H1 (cell line): Measurements from ENCODE around the gene RHD. TPM values are rescaled to one million over a fixed set of nuclear protein-coding genes. Genes with fewer than 3 reads are reported as not detected.

Experiments used
- CHD1 ChIP-seq: IDR thresholded peaks from 2 replicates; pipeline ENCODE4 v1.6.1; 2012; ENCODE audit warnings: low read depth, low read length, improper control_type of control experiment
- KDM1A ChIP-seq: fragments of 200-600, 300-600 bp; sonication (generic); IDR thresholded peaks from 2 replicates; pipeline ENCODE4 v1.7.1; 2016; ENCODE audit warnings: mild to moderate bottlenecking, low read length, borderline replicate concordance
- POLR2A ChIP-seq, 2 experiments: IDR thresholded peaks; 1 replicate in 1 of 2; 2 replicates in 1 of 2; pipeline ENCODE4 v1.6.1; 2011; ENCODE audit warnings: low read depth in 2 of 2, low read length in 2 of 2, mild to moderate bottlenecking in 2 of 2; ENCODE audit errors: control extremely low read depth in 1 of 2
- SUZ12 ChIP-seq: fragments of 200-600 bp; sonication (generic); IDR thresholded peaks from 2 replicates; pipeline ENCODE4 v1.6.1; 2012; ENCODE audit warnings: mild to moderate bottlenecking, inconsistent platforms, low read length, moderate library complexity, mixed read lengths
- polyA plus RNA-seq, 7 experiments: library from polyadenylated mRNA; depleted of rRNA in 3 of 7; stranded (reverse) in 5 of 7; unstranded in 2 of 7; fragments of >200 nt in 5 of 7; fragments of 200-250 nt in 2 of 7; gene quantifications; 1 replicate in 5 of 7; 2 replicates in 1 of 7; 4 replicates in 1 of 7; pipeline versions ENCODE4 v1.2.1 to v1.2.3, GENCODE V29; 2011 to 2013; ENCODE audit warnings: missing spikeins in 2 of 7, mixed read lengths in 2 of 7
- total RNA-seq: library from RNA; stranded (reverse); fragmentation: NEBNext Ultra II Directional; extraction: Animal tissue kit (Norgen Biotek cat#: 25700); gene quantifications from 2 replicates; pipeline ENCODE4 v1.2.1, GENCODE V29; 2021

RHD gene
- total and polyA plus RNA-seq, 2 of the 8 experiments (the other 6 are each of a cell fraction or from before 2014, with no cell fraction given), result 0.21 TPM; not detected in 1

- no peak for TF ChIP-seq SUZ12
- TF ChIP-seq KDM1A, result no peak
- no peak for TF ChIP-seq CHD1
- no peak for TF ChIP-seq POLR2A (IDR thresholded peaks at IDR 0.05; ENCODE audit: control extremely low read depth in 1 of 2, low read depth in 2 of 2, low read length in 2 of 2)
Measured at GRCh38 chr1:25243907-25244306, 28.4 kb upstream of the RHD start (continued).
